Fibroblast of skin of left quadriceps (primary cell): Measurements from ENCODE around the gene TRAPPC8.
A peak's percentile ranks its signal among the peaks of the same experiment; 100 is the strongest.
"Not testable (repeated sequence)": the region's sequence is repeated elsewhere in the genome, so short reads cannot be mapped to it uniquely, and the experiment has no call there.

ENCODE experiments used
- DNase-seq, 2 experiments: peaks; one replicate each; pipeline ENCODE4 v3.0.0-alpha.2; 2013; ENCODE audit warnings: low read depth in 2 of 2

The TRAPPC8 gene, protein sequence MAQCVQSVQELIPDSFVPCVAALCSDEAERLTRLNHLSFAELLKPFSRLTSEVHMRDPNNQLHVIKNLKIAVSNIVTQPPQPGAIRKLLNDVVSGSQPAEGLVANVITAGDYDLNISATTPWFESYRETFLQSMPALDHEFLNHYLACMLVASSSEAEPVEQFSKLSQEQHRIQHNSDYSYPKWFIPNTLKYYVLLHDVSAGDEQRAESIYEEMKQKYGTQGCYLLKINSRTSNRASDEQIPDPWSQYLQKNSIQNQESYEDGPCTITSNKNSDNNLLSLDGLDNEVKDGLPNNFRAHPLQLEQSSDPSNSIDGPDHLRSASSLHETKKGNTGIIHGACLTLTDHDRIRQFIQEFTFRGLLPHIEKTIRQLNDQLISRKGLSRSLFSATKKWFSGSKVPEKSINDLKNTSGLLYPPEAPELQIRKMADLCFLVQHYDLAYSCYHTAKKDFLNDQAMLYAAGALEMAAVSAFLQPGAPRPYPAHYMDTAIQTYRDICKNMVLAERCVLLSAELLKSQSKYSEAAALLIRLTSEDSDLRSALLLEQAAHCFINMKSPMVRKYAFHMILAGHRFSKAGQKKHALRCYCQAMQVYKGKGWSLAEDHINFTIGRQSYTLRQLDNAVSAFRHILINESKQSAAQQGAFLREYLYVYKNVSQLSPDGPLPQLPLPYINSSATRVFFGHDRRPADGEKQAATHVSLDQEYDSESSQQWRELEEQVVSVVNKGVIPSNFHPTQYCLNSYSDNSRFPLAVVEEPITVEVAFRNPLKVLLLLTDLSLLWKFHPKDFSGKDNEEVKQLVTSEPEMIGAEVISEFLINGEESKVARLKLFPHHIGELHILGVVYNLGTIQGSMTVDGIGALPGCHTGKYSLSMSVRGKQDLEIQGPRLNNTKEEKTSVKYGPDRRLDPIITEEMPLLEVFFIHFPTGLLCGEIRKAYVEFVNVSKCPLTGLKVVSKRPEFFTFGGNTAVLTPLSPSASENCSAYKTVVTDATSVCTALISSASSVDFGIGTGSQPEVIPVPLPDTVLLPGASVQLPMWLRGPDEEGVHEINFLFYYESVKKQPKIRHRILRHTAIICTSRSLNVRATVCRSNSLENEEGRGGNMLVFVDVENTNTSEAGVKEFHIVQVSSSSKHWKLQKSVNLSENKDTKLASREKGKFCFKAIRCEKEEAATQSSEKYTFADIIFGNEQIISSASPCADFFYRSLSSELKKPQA (N-terminal part only)

GRCh38 chr18:31942999-31943877 is at the start of gene TRAPPC8:
TSS of gene TRAPPC8 (minus strand) at chr18:31943128. CDS start at chr18:31942764, 364 bp downstream.
- DNase-seq, result peak; percentile 94 to 95

DNA sequence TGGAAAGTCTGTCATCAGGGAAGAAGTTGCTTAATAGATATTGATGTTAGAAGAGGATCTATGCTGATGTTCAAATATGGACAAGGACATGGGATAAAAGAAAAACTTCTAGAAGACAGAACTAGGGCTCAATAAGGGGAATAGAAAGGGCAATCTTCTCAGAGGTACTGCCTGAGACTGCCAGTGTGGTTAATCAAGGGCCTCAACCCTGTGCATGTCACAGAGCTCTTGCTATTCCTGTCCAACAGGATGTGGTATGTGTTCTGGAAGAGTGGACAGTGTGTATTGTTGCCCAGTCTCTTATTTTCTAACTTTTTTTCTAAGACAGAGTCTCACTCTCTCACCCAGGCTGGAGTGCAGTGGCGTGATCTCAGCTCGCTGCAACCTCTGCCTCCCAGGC is 47.9 kb upstream of the TRAPPC8 start:
- no peak for DNase-seq

- DNase-seq, result no peak
These were observed 41.0 kb upstream of the TRAPPC8 start for GRCh38 chr18:31983976-31984375.

DNA sequence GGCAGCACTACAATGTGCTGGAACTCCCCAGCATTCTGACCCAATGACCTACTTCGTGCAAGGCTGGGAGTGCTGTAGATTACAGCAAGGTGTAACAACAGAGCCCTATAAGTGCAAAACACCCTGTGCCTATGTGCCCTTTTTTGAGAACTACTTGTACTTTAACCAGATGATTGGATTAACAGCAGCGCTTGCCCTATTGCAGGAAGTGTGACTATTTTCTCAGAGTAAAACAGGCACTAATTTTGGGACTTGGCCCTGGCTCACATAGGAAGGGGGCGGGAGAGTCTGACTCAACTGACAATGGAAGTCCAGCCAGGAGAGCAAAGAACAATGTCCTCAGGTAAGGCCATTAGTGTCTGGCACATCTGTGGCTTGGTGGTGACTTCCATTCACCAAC is 40.1 kb upstream of the TRAPPC8 start:
- no peak for DNase-seq

DNA sequence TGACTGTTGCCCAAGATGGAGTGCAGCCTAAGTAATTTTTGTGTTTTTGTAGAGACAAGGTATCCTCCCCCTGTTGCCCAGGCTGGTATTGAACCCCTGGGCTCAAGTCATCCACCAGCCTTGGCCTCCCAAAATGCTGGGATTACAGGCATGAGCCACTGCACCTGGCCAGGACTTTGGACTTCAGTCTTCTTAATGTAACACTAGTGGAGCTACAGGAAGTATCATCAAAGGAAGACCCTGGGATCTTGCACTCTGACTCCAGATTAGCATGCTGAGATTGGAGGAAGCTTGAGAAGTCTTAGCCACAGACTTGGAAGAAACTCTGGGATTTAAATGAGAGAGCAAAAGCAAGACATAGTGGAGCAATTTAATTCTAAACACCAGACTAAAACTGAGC is 37.9 kb upstream of the TRAPPC8 start:
- no peak for DNase-seq

DNA sequence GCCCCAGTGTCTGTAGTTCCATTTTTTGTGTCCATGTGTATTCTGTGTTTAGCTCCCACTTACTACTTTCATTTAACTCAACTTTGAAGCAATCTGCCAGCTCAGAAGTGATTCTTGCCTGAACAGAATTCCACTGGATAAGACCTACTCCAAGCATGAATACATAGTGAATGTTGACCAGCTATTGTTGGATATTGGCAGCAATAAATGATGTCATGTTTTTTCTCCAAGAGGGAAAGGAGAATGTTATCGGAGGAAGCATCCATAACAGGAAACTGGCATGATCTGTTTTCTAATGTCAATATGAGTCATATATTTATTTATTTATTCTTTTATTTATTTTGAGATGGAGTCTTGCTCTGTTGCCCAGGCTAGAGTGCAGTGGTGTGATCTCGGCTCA is 36.8 kb upstream of the TRAPPC8 start:
- no peak for DNase-seq

GRCh38 chr18:31978616-31979015 is 35.7 kb upstream of the TRAPPC8 start:
- no peak for DNase-seq

- DNase-seq, result peak; percentile 10 to 12
These were observed 34.4 kb upstream of the TRAPPC8 start for GRCh38 chr18:31977270-31977872.

- no peak for DNase-seq
These were observed 33.3 kb upstream of the TRAPPC8 start for GRCh38 chr18:31976242-31976641.

- no peak for DNase-seq
These were observed 31.1 kb upstream of the TRAPPC8 start for GRCh38 chr18:31973929-31974546.

DNA sequence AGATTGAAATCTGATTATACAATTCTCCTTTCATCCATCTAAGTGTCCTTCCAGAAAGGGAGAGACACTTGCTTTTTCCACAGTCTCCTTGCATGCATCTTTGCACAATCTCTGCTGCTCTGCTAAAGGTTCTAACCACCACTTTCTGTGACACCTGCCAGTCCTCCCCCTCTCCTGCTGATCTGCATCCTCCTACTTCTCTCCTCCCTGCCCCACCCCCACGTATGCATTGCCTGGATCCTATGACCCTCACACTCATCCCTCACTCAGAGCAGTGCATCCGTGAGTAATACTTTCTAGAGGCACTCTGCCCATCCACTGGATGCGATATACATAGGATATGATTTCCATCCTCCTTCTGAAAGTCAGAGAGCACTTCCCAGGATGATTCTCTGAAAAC is 27.7 kb upstream of the TRAPPC8 start:
- no peak for DNase-seq

DNA sequence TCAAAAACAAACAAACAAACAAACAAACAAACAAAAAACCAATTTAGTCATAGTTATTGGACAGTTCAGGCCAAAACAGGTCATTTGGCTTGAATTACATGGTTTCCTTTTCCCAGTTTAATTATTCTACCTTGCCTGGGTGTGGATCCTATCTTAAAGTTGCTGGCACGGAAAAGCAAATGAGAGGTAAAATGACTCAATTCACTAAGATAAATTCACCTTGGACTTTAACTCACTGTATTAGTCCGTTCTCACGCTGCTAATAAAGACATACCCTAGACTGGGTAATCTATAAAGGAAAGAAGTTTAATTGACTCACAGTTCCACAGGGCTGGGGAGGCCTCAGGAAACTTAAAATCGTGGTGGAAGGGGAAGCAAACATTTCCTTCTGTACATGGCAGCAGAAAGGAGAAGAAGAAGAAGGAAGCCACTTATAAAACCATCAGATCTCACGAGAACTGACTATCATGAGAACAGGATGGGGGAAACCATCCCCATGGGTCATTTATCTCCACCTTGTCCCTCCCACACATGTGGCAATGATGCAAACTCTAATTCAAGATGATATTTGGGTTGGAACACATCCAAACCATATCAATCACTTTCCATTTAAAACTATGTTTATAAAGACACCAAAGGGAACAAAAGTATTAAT is 22.5 kb upstream of the TRAPPC8 start:
- DNase-seq, result no peak

DNA sequence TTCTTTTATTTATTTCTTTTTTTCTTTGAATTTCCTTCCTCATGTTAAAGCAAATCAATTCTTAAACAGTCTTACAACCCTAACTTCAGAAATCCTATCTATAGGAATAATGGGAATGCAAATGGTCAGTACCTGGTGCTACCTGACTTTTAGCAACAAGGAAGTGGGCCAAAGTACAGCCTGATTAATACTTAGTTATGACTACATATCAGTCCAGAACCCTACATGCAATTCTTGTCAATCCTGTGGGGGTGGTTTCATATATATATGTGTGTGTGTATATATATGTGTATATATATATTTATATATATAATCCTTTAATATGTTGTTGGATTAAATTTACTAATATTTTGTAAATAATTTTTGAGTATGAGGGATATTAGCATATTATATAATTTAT is 14.8 kb upstream of the TRAPPC8 start:
- DNase-seq, result no peak

DNA sequence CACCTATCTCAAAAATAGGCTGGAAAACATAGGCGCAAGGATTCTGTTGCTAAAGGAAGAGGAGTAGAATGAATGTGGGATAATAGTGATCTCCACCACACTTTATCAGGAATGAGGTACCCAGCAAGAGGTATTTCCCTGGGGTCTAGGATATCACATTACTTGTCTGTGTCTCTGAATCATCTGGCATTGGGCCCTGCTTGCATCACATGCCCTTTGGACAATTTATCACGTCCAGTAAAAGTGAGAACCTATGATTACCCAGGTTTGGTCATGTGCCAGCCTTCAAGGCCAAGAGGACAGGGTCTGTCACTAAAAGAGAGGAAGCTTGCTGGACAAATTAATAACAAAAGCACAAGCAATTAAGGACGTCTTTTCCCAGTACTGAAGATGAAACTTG is 11.4 kb upstream of the TRAPPC8 start:
- no peak for DNase-seq

- not testable (repeated sequence) for DNase-seq
These were observed 10.8 kb upstream of the TRAPPC8 start for GRCh38 chr18:31953699-31954098.

DNA sequence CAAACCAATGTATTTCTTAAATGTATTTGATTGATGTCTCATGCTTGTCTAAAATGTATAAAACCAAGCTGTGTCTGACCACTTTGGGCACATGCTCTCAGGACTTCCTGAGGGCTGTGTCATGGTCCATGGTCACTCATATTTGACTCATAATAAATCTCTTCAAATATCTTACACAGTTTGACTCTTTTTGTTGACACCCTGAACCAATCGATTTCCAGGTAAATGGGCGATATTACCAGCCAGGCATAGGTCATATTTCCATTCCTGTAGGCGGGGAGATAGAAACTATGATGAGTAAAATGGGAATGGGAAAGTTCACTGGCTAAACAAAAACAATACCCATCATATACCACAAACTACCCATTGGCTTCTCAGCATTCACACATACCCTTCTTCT is 9.3 kb upstream of the TRAPPC8 start:
- DNase-seq, result no peak

DNA sequence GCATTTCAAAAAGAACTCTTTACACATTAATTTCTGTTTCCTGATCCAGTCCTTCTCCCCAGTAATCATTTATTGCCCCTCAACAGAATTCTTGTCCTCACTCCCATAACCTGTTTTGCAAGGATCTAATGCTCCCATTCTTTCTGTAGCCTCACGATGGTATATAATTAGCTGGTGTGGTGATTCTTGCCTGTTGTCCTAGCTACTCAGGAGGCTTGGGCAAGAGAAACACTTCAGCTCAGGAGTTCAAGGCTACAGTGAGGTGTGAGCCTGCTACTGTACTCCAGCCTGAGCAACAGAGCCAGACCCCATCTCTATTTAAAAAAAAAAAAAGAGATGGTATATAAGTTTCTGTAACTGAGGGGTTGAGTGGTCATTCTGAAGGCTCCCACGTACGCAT is 7.7 kb upstream of the TRAPPC8 start:
- DNase-seq, result no peak

DNA sequence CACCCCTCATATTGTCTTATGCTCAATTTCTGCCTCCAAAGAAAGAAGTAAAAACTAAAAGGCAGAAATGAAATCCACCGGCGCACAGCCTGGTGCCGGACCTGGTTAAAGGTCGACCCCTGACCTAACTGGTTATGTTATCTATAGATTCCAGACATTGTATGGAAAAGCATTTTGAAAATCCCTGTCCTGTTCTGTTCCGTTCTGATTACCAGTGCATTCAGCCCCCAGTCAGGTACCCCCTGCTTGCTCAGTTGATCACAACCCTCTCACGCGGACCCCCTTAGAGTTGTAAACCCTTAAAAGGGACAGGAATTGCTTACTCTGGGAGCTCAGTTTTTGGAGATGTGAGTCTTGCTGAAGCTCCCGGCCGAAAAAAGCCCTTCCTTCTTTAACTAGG is 5.4 kb upstream of the TRAPPC8 start:
- not testable (repeated sequence) for DNase-seq

- DNase-seq, result no peak
These were observed 3.5 kb upstream of the TRAPPC8 start for GRCh38 chr18:31946305-31947046.
